IPS DF 6.9 (cell line): ENCODE measurements around the gene RERE.

ENCODE experiments used
- DNase-seq: peaks from one replicate; pipeline ENCODE4 v3.0.0-alpha.2; 2013; ENCODE audit warnings: low read depth, low spot score
- H3K27ac ChIP-seq: one replicate; pipeline ENCODE4 v1.5.1; 2013; ENCODE audit warnings: low read length, control low read depth
- H3K27me3 ChIP-seq: 2 replicates; pipeline ENCODE4 v1.6.1; 2013; ENCODE audit warnings: mild to moderate bottlenecking, low read length; ENCODE audit not compliant: control insufficient read depth, insufficient read depth
- H3K36me3 ChIP-seq: 2 replicates; pipeline ENCODE4 v1.6.1; 2013; ENCODE audit warnings: low read length; ENCODE audit not compliant: control insufficient read depth, insufficient read depth
- H3K4me1 ChIP-seq: 2 replicates; pipeline ENCODE4 v1.6.1; 2013; ENCODE audit warnings: low read length; ENCODE audit not compliant: control insufficient read depth, insufficient read depth
- H3K4me3 ChIP-seq: 2 replicates; pipeline ENCODE4 v1.5.1; 2013; ENCODE audit warnings: mild to moderate bottlenecking, low read length
- H3K9me3 ChIP-seq: 2 replicates; pipeline ENCODE4 v1.6.1; 2013; ENCODE audit warnings: low read length, inconsistent platforms; ENCODE audit not compliant: control insufficient read depth, insufficient read depth
- WGBS: extraction: QIAGEN DNeasy Blood & Tissue Kit; methylation state at CpG from one replicate; pipeline ENCODE4 v1.1.7; 2013; ENCODE audit warnings: mixed read lengths, missing lambda C conversion rate; ENCODE audit not compliant: insufficient read length, insufficient coverage; 5-methylcytosine and 5-hydroxymethylcytosine counted together

Gene RERE

GRCh38 chr1:8693107-8693506 is 124.3 kb downstream of the RERE start:
- no peaks in the 10 kb centered on the region for H3K36me3 ChIP-seq
- no CpG with 5 or more reads among the region's 3 CpGs for WGBS
- no peak for DNase-seq
- no peaks in the 10 kb centered on the region for H3K9me3 ChIP-seq
- peaks cover 1% of the 10 kb centered on the region; the same call in 1 of the 2 replicates for H3K4me1 ChIP-seq
- no peak overlapping the region for H3K4me3 ChIP-seq
- H3K27ac ChIP-seq: no peak overlapping the region
- H3K27me3 ChIP-seq: no peaks in the 10 kb centered on the region

DNA sequence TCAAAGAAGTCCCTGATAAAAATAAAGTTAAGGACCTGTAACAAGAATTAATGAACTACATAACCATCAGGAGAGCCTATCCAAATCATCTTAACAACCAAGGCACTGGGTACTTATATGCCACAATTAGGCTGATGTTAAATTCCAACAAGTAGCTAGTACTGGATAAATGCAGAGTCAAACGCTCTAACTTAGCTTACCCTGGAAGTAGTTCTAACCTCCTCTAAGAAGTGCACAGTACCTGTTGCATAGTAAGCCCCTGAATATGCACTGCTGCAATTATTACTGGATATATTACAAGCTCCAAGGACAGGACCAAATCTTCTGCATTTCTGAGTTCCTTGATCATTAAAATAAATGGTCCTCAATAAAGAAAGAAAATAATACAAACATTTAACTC is 125.8 kb downstream of the RERE start:
- Histone ChIP-seq H3K36me3 (no peaks in the 10 kb centered on the region), H3K4me1 (peaks cover 1% of the 10 kb centered on the region; the same call in 1 of the 2 replicates), H3K4me3 (no peak overlapping the region), H3K27ac (no peak overlapping the region), H3K27me3 (no peaks in the 10 kb centered on the region), H3K9me3 (no peaks in the 10 kb centered on the region)
- DNase-seq: no peak
- WGBS: no CpG with 5 or more reads among the region's 1 CpG

DNA sequence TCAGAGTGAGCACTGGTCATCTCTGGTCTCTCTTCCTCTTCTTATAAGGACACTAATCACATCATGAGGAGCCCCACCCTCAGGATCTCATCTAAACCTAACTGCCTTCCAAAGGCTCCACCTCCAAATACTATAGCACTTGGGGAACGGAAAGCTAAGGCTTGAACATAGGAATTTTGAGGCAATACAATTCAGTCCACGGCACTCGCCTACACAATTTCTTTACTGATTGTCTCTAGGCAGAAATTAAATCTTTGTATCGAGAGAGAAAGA is 127.3 kb downstream of the RERE start:
- DNase-seq: no peak
- Histone ChIP-seq H3K4me3 (no peak overlapping the region), H3K27me3 (no peaks in the 10 kb centered on the region), H3K9me3 (no peaks in the 10 kb centered on the region), H3K36me3 (no peaks in the 10 kb centered on the region), H3K4me1 (peaks cover 1% of the 10 kb centered on the region; the same call in 1 of the 2 replicates), H3K27ac (no peak overlapping the region)
- no CpG with 5 or more reads among the region's 4 CpGs for WGBS

GRCh38 chr1:8689431-8690252 is 127.8 kb downstream of the RERE start:
- no CpG with 5 or more reads among the region's 6 CpGs for WGBS
- no peaks in the 10 kb centered on the region for H3K36me3 ChIP-seq

GRCh38 chr1:8687538-8687937 is 129.9 kb downstream of the RERE start:
- WGBS: no CpG with 5 or more reads among the region's 2 CpGs
- H3K4me3 ChIP-seq: no peak overlapping the region
- no peak for DNase-seq
- H3K36me3 ChIP-seq: no peaks in the 10 kb centered on the region
- H3K27me3 ChIP-seq: no peaks in the 10 kb centered on the region
- H3K9me3 ChIP-seq: no peaks in the 10 kb centered on the region
- H3K4me1 ChIP-seq: peaks cover 1% of the 10 kb centered on the region; the same call in 1 of the 2 replicates
- H3K27ac ChIP-seq: no peak overlapping the region

More at GRCh38 chr1:8689431-8690252, 127.8 kb downstream of the RERE start:
- Histone ChIP-seq H3K27ac (no peak overlapping the region), H3K4me1 (peaks cover 1% of the 10 kb centered on the region; the same call in 1 of the 2 replicates), H3K27me3 (no peaks in the 10 kb centered on the region), H3K4me3 (no peak overlapping the region), H3K9me3 (no peaks in the 10 kb centered on the region)
- DNase-seq: no peak

DNA sequence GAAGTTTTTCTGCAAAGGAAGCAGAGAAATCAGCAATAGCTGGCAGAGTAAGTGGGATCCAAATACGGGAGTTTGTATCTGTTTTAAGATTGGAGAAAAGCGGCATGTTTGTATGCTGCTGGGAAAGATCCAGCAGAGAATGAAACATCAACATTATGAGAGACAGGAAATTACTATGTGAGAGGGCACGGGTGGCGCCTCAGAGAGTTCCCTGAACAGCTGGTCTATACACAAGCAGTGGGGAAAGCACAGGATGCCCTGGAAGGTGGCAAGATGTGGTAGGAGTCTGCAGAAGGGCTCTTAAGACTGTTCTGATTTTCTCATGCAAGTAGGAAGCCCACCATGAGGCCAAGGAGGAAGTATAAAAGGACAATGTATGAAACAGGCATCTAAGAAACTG is 130.4 kb downstream of the RERE start:
- Histone ChIP-seq H3K9me3 (no peaks in the 10 kb centered on the region), H3K36me3 (no peaks in the 10 kb centered on the region), H3K4me3 (no peak overlapping the region), H3K4me1 (peaks cover 1% of the 10 kb centered on the region; the same call in 1 of the 2 replicates), H3K27ac (no peak overlapping the region), H3K27me3 (no peaks in the 10 kb centered on the region)
- WGBS: no CpG with 5 or more reads among the region's 4 CpGs
- DNase-seq: no peak

DNA sequence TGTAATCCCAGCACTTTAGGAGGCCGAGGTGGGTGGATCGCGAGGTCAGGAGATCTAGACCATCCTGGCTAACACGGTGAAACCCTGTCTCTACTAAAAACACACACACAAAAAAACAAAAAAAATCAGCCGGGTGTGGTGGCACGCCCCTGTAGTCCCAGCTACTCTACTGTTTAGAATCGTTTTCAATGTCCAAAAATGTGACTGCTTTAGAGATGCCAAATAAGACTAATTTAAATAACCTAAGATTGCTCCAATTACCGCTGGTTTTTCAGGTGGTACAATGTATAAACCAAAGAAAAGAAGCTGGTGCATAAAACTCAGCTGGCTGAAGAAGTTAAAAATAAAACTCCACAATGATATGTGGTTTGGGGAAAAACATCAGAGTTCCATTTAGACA is 132.0 kb downstream of the RERE start:
- Histone ChIP-seq H3K9me3 (no peaks in the 10 kb centered on the region), H3K36me3 (no peaks in the 10 kb centered on the region), H3K27ac (no peak overlapping the region), H3K4me3 (no peak overlapping the region), H3K27me3 (no peaks in the 10 kb centered on the region), H3K4me1 (peaks cover 3% of the 10 kb centered on the region; the same call in 1 of the 2 replicates)
- DNase-seq: no peak
- no CpG with 5 or more reads among the region's 8 CpGs for WGBS

- Histone ChIP-seq H3K4me1 (peaks cover 2% of the 10 kb centered on the region; the same call in 1 of the 2 replicates), H3K27me3 (no peaks in the 10 kb centered on the region), H3K9me3 (no peaks in the 10 kb centered on the region), H3K27ac (no peak overlapping the region), H3K36me3 (no peaks in the 10 kb centered on the region), H3K4me3 (no peak overlapping the region)
- DNase-seq: no peak
- no CpG with 5 or more reads among the region's 1 CpG for WGBS
These were observed 132.8 kb downstream of the RERE start for GRCh38 chr1:8684590-8684989.

GRCh38 chr1:8682573-8682972 is 134.9 kb downstream of the RERE start:
- Histone ChIP-seq H3K27ac (no peak overlapping the region), H3K36me3 (no peaks in the 10 kb centered on the region), H3K4me3 (no peak overlapping the region), H3K4me1 (peaks cover 2% of the 10 kb centered on the region; the same call in 1 of the 2 replicates), H3K27me3 (no peaks in the 10 kb centered on the region), H3K9me3 (no peaks in the 10 kb centered on the region)
- no peak for DNase-seq
- WGBS: no CpG with 5 or more reads among the region's 4 CpGs

DNA sequence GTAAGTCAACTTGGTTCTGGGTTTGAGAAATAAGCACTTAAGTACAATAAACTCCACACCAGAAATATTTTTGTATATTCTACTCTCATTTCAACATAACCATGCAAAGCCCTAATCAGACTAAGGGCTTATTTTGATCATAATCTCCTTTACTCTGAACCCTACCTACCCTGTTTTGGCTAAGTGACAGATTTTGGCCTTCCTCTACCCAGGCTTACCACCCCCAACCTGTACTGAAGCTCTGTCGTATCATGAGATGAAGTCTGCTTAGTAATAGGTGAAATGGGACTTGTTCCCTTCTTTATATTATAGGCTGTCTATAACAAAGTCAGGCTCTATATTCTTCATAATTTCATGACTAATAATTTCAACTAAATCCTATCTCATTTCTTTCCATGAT is 135.5 kb downstream of the RERE start:
- no peak overlapping the region for H3K27ac ChIP-seq
- no peaks in the 10 kb centered on the region for H3K9me3 ChIP-seq
- no peaks in the 10 kb centered on the region for H3K36me3 ChIP-seq
- no peak for DNase-seq
- peaks cover 2% of the 10 kb centered on the region; the same call in 1 of the 2 replicates for H3K4me1 ChIP-seq
- H3K4me3 ChIP-seq: no peak overlapping the region
- H3K27me3 ChIP-seq: no peaks in the 10 kb centered on the region
- no CpG with 5 or more reads among the region's 1 CpG for WGBS
